Astrocyte (in vitro differentiated cells and primary cell): ENCODE data around the gene SPIB. TPM values are rescaled to one million over a fixed set of nuclear protein-coding genes. Genes with fewer than 3 reads are reported as not detected.

Source experiments
- DNase-seq: peaks from one replicate; pipeline ENCODE4 v3.0.0-alpha.2; 2010; ENCODE audit warnings: low read depth
- FAIRE-seq: peaks from 2 replicates; lab custom pipeline; 2011; peaks lifted over from hg19 to GRCh38; lab: Jason Lieb, UNC
- H2AFZ ChIP-seq: 2 replicates; pipeline ENCODE4 v1.6.0; 2012; ENCODE audit warnings: low read depth, low read length, inconsistent platforms
- H3K27ac ChIP-seq: 2 replicates; pipeline ENCODE4 v1.5.1; 2011; ENCODE audit warnings: low read depth, low read length, inconsistent platforms
- H3K27me3 ChIP-seq: 2 replicates; pipeline ENCODE4 v1.6.0; 2011; ENCODE audit warnings: low read length, inconsistent platforms; ENCODE audit not compliant: insufficient read depth
- H3K36me3 ChIP-seq: 2 replicates; pipeline ENCODE4 v1.5.1; 2011; ENCODE audit warnings: low read length, inconsistent platforms; ENCODE audit not compliant: insufficient read depth
- H3K4me1 ChIP-seq: 2 replicates; pipeline ENCODE4 v1.5.1; 2011; ENCODE audit warnings: low read length, inconsistent platforms; ENCODE audit not compliant: insufficient read depth
- H3K4me2 ChIP-seq: 2 replicates; pipeline ENCODE4 v1.6.0; 2012; ENCODE audit warnings: low read length, inconsistent platforms
- H3K4me3 ChIP-seq: 2 replicates; pipeline ENCODE4 v1.5.1; 2011; ENCODE audit warnings: low read depth, mild to moderate bottlenecking, low read length, inconsistent platforms; ENCODE audit not compliant: insufficient read depth
- H3K79me2 ChIP-seq: 2 replicates; pipeline ENCODE4 v1.6.0; 2012; ENCODE audit warnings: mild to moderate bottlenecking, low read length, inconsistent platforms; ENCODE audit not compliant: insufficient read depth
- H3K9ac ChIP-seq: 2 replicates; pipeline ENCODE4 v1.6.0; 2012; ENCODE audit warnings: mild to moderate bottlenecking, low read length, inconsistent platforms
- H3K9me3 ChIP-seq: 2 replicates; pipeline ENCODE4 v1.5.1; 2012; ENCODE audit warnings: low read depth, mild to moderate bottlenecking, low read length, inconsistent platforms; ENCODE audit not compliant: insufficient read depth
- H4K20me1 ChIP-seq: 2 replicates; pipeline ENCODE4 v1.6.0; 2012; ENCODE audit warnings: low read length, inconsistent platforms; ENCODE audit not compliant: insufficient read depth
- H3K27ac Mint-ChIP-seq: one replicate; pipeline ENCODE4 v1.8.0; 2021; ENCODE audit warnings: mild to moderate bottlenecking, mixed read lengths; ENCODE audit not compliant: unreplicated experiment
- H3K27me3 Mint-ChIP-seq: one replicate; pipeline ENCODE4 v1.8.0; 2021; ENCODE audit warnings: low read depth, mixed read lengths; ENCODE audit not compliant: unreplicated experiment
- H3K36me3 Mint-ChIP-seq: one replicate; pipeline ENCODE4 v1.8.0; 2021; ENCODE audit warnings: low read depth, mixed read lengths; ENCODE audit not compliant: unreplicated experiment
- H3K4me1 Mint-ChIP-seq: one replicate; pipeline ENCODE4 v1.8.0; 2021; ENCODE audit warnings: low read depth, mixed read lengths; ENCODE audit not compliant: unreplicated experiment
- H3K4me3 Mint-ChIP-seq: one replicate; pipeline ENCODE4 v1.8.0; 2021; ENCODE audit warnings: mild to moderate bottlenecking, moderate library complexity, mixed read lengths; ENCODE audit not compliant: unreplicated experiment
- H3K9me3 Mint-ChIP-seq: one replicate; pipeline ENCODE4 v1.8.0; 2021; ENCODE audit warnings: mild to moderate bottlenecking, mixed read lengths; ENCODE audit not compliant: unreplicated experiment
- CTCF ChIP-seq: IDR thresholded peaks from 2 replicates; pipeline ENCODE4 v1.5.1; 2011; ENCODE audit warnings: low read depth, mild to moderate bottlenecking, inconsistent platforms, low read length, moderate library complexity; ENCODE audit not compliant: insufficient read depth
- EZH2 ChIP-seq: IDR thresholded peaks from 2 replicates; pipeline ENCODE4 v1.6.1; 2012; ENCODE audit warnings: mild to moderate bottlenecking, low read length, inconsistent platforms; ENCODE audit not compliant: insufficient read depth
- total RNA-seq: library from RNA; stranded (reverse); gene quantifications from 2 replicates; pipeline ENCODE4 v1.2.1, GENCODE V29; 2021

The SPIB gene
- total RNA-seq, 1 donor from 2014 or later = 0.14 TPM

GRCh38 chr19:50449236-50449899, 30.6 kb downstream of the SPIB start:
- Histone ChIP-seq H3K36me3 (no peaks in the 10 kb centered on the region), H2AFZ (no peak overlapping the region), H3K4me2 (no peak overlapping the region), H3K27ac (no peak overlapping the region), H3K79me2 (no peaks in the 10 kb centered on the region), H3K4me1 (no peaks in the 10 kb centered on the region), H3K9me3 (no peaks in the 10 kb centered on the region), H3K4me3 (no peak overlapping the region), H3K9ac (no peak overlapping the region), H4K20me1 (no peaks in the 10 kb centered on the region), H3K27me3 (no peaks in the 10 kb centered on the region)
- Mint-ChIP-seq H3K4me1 (no peaks in the 10 kb centered on the region), H3K36me3 (no peaks in the 10 kb centered on the region), H3K27ac (no peak overlapping the region), H3K27me3 (no peaks in the 10 kb centered on the region), H3K9me3 (peaks cover 5% of the 10 kb centered on the region), H3K4me3 (no peak overlapping the region)
- FAIRE-seq = no peak
- TF ChIP-seq CTCF = no peak
- TF ChIP-seq EZH2 = no peak
- no peak for DNase-seq

GRCh38 chr19:50450369-50451222, 31.9 kb downstream of the SPIB start:
- Histone ChIP-seq H3K27me3 (no peaks in the 10 kb centered on the region), H3K4me3 (no peak overlapping the region), H3K4me2 (no peak overlapping the region), H3K4me1 (no peaks in the 10 kb centered on the region), H3K9me3 (no peaks in the 10 kb centered on the region), H3K9ac (no peak overlapping the region), H3K36me3 (no peaks in the 10 kb centered on the region), H3K27ac (no peak overlapping the region), H4K20me1 (no peaks in the 10 kb centered on the region), H2AFZ (no peak overlapping the region), H3K79me2 (no peaks in the 10 kb centered on the region)
- H3K9me3 Mint-ChIP-seq = peaks cover 11% of the 10 kb centered on the region
- H3K27ac Mint-ChIP-seq = no peak overlapping the region
- no peaks in the 10 kb centered on the region for H3K4me1 Mint-ChIP-seq
- no peak for TF ChIP-seq CTCF
- no peak for TF ChIP-seq EZH2
- H3K36me3 Mint-ChIP-seq = no peaks in the 10 kb centered on the region
- H3K4me3 Mint-ChIP-seq = no peak overlapping the region
- no peaks in the 10 kb centered on the region for H3K27me3 Mint-ChIP-seq
- no peak for FAIRE-seq
- DNase-seq = no peak

DNA sequence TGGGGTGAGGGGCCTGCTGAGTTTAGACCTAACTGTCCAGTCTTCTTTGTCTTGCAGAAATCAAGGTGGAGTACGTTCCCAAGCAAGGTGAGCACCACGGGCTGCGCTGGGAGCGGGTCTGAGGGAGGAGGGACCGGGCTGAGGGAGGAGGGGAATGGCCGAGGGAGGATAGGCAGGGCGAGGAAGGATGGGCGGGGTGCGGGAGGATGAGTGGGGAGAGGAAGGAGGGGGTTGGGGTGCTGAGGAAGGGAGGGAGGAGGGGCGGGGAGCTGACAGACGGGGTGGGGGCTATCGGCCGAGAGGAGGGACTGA, 32.4 kb downstream of the SPIB start:
- DNase-seq = no peak
- H3K4me2 ChIP-seq = no peak overlapping the region
- no peaks in the 10 kb centered on the region for H3K4me1 Mint-ChIP-seq
- no peaks in the 10 kb centered on the region for H3K36me3 ChIP-seq
- no peaks in the 10 kb centered on the region for H4K20me1 ChIP-seq
- peaks cover 11% of the 10 kb centered on the region for H3K9me3 Mint-ChIP-seq
- FAIRE-seq = no peak
- no peaks in the 10 kb centered on the region for H3K79me2 ChIP-seq
- H3K9me3 ChIP-seq = no peaks in the 10 kb centered on the region
- H3K9ac ChIP-seq = no peak overlapping the region
- no peaks in the 10 kb centered on the region for H3K4me1 ChIP-seq
- no peak overlapping the region for H3K4me3 Mint-ChIP-seq
- no peak overlapping the region for H2AFZ ChIP-seq
- H3K36me3 Mint-ChIP-seq = no peaks in the 10 kb centered on the region
- no peaks in the 10 kb centered on the region for H3K27me3 ChIP-seq
- no peaks in the 10 kb centered on the region for H3K27me3 Mint-ChIP-seq
- H3K27ac Mint-ChIP-seq = no peak overlapping the region
- TF ChIP-seq CTCF (no peak), EZH2 (no peak)
- no peak overlapping the region for H3K27ac ChIP-seq
- no peak overlapping the region for H3K4me3 ChIP-seq
